ENCODE data around the gene OR5H14. TPM values are rescaled to one million over a fixed set of nuclear protein-coding genes. Genes with fewer than 3 reads are reported as not detected.
"Not testable (repeated sequence)": the region's sequence is repeated elsewhere in the genome, so short reads cannot be mapped to it uniquely, and the experiment has no call there.

The OR5H14 gene
- under 1 TPM in 1 of 5 donors, not detected in 4; 0.03 TPM for polyA plus RNA-seq (ENCODE audit: insufficient read depth in 1 of 5, insufficient read length in 5 of 5, low replicate concordance in 1 of 5)
- long read RNA-seq, donor 1 = 0 reads
- long read RNA-seq, donor 2 = 0 reads
- long read RNA-seq, donor 3 = 0 reads
- long read RNA-seq, donor 4 = 0 reads
- long read RNA-seq, donor 5 = 0 reads
- long read RNA-seq, donor 6 = 0 reads
- long read RNA-seq, donor 7 = 0 reads
- long read RNA-seq, donor 8 = 0 reads

DNA sequence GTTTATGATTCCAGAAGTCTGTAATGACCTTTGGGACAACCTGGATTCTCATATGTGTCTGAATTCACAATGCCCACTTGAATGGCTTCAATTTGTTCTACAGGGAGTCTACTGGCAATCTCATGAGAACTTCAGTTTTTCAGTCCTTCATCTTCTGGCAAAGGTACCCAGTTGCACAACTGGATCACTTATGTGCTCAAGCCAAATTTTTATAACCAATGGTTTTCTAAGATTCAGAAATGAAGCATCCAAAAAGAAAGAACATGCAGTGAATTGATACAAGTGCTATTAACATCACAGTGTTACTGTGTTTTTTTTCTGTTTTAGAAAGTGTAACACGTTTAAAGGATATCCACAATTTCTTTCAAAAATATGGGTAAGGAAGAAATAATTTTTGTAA, at the start of gene OR5H14:
OR5H14 (plus strand) TSS at position 301 of the 400 bp plus-strand sequence. CDS start 1,907 bp downstream, outside the sequence.
- no peak for DNase-seq

DNA sequence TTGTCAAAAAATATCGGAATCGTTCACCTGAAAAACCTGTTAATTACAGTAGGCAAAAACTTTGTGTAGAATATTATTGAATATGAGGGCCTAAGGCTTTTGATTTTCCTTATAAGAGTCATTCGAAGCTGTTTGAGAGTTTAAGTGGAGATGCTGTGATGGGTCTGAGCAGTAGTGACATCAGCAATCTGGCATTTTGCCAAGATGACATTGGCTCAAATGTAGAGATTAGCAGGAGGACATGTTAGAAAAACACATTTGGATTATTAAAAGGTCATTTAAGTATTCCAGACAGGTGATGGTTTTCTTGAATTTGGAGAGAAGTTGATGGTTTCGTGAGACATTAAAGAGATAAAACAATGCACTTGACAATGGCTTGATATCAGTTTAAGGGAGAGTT, 47.4 kb upstream of the OR5H14 start:
- no peak for DNase-seq

DNA sequence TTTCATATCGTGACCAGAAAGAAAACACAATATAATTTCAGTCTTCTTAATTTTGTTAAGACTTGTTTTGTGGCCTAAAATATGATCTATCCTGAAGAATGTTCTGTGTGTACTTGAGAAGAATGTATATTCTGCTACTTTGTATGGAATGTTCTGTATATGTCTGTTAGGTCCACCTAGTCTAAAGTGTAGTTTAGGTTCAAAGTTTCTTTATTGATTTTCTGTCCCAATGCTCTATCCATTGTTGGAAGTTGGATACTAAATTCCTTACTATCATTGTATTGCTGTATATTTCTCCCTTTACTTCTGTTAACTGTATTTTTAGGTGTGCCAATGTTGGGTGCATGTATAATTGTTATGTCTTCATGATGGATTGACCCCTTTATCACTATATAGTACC, 39.1 kb upstream of the OR5H14 start:
- no peak for DNase-seq

DNA sequence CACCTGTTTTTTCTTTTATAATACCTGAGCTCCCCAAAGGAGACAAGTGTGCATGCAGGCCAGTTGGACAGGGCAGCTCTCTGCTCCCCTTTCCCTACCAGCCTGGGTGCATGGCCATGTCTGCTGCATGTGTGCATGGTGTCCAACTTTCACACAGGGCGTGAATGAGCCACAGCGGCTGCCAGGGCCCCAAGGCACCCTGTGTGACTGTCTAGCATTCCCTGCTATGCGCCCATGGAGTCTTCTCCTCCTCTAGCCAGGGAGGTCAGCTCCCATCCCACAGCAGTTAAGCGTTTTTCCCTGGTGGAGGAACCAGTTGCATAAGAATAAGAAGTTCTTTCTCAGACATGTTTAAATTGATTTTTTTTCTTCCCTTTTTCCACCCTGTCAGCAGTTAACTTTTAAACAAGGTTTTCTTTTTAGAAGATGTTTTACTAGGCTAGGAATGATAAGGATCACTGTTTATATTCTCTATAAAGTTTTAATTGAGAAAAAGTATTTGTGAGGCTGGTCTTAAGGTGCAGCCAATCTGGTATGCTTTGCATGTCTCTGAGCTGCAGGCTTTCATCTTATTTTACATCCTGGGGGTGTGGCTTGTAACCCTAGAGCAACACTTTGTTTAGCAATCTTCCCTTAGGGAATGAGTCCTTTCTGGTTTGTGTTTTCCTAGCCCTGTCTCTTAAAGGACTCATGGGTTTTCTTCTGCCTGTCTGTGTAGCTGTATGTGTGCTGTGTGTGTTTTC, 37.3 kb upstream of the OR5H14 start:
- DNase-seq = no peak

DNA sequence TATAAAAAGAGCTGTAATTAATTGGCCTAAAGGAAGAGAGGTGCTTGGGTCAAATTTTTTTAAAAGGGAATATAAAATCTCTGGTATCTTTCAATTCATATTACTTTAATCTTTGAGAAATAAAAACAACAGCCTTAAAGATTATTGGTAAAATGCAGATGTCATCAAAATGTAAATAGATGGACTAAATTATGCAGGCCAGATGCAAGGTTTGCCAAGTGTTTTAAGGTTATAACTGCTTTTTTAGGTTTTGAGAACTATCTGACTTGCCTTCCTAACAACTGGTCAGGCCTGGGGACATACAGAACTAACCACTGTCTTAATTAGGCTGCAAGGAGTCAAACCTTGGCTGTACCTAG, 36.8 kb upstream of the OR5H14 start:
- DNase-seq = no peak

DNA sequence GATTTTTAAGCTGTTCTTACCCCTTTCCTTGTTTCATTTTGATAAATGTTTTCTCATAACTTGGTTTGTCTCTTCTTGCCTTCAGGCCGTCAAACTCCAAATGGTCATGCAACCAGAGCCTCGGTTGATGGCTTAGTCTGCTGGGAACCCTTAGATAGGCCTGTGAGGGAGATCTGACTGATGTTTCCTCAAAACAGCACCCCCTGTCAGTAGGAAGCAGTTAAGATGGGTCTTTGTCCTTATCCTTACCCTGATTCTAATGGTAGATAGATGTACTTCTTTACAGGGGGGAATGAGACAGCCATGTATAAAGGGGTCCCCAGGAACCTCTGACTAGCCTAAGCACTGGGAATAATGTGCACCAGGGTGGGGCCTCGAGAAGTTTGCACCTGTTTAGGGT, 33.0 kb upstream of the OR5H14 start:
- no peak for DNase-seq

DNA sequence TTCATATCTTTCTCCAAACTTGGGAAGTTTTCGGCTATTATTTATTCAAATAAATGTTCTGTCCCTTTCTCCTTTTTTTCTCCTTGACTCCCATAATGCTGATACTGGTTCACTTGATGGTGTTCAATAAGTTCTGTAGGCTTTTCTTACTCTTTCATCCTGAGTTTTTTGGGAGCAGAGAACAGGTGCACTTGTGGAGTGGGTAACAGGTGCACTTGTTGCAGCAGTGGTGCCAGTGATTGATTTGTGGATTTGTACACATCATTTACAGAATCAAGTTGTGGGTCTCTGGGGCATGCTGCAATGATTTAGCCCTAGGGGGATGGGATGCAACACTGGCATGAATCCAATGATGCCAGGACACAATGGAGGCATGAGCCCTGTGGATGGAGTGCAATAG, 31.6 kb upstream of the OR5H14 start:
- no peak for DNase-seq

DNA sequence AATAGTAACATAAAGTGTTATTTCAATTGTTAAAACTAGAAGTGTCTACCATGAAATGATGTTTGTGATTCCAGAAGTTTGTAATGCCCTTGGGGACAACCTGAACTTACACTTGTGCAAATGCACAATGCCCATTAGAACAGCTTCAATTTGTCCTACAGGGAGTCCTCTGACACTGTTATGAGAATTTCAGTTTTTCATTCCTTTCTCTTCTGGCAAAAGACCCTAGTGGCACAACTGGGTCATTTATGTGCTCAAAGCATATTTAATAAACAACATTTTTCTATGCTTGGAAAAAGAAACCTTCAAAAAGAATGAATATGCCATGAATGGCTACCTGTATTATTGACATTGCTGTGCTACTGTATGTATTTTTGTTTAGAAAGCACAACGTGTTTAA, 16.9 kb upstream of the OR5H14 start, which contains the start of gene OR5H1:
OR5H1 (plus strand) TSS at position 301 of the 400 bp plus-strand sequence. CDS start 1,977 bp downstream, outside the sequence.
- no peak for DNase-seq

DNA sequence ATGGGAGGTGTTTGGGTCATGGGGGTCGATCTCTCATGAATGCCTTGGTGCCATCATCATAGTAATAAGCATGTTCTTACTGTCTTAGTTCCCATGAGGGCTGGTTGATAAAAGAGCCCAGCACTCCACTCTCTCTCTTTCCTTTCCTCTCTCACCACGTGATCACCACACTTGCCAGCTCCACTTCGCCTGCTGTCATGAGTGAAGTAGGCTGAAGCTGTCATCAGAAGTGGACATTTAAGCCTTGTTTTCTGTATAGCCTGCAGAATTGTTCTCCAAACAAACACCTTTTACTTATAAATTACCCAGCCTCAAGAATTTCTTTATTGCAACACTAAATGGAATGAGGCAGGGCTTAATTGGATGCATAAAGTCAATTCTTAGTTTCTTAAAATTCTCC, 10.6 kb upstream of the OR5H14 start:
- DNase-seq = no peak

DNA sequence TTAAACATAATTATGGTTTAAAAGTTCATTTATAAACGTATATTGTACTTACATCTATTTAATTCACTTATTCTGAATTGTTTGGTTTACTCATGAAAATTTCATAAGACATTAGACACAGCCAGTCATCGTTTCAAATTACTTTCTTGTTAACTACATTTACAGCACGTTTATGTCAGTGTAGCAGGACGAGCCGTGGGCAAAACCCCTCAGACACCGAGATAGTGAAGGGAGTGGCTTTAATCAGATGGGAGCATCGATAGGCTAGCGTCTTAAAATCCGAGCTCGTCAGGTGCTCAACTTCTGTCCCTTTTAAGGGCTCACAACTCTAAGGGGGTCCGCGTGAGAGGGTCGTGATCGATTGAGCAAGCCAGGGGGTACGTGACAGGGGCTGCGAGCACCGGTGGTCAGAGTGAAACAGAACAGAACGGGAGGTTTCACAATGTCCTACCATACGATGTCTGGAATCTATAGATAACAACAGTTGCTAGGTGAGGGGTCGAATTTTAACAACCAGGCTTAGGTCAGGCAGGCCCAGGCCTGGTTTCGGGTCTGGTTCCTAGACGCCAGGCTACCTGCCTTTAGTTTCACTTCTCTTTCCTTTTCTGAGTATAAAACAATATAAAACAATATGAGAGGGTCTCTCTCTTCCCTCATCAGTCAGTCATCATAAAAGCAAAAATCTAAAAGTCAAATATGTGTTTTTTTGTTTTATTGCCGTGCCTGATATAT, 9.3 kb upstream of the OR5H14 start:
- not testable (repeated sequence) for DNase-seq

DNA sequence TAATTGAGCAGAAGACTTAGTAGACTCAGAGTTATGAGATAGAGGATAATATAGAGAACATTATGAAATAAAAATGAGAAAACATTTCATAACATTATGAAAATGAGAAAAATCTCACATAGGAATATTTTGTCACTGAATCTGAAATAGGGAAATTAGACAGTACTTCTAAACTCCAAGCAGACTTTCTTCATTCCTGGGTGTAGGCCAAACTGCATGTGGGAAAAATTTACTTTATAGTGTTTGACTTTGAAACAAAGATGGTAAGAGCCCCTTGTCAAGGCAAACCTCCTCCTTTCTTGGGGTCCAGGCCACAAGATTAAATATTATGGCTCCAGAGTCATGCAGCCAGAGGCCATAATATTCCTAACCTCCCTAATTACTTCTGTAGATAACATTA, 6.7 kb upstream of the OR5H14 start:
- DNase-seq = no peak

DNA sequence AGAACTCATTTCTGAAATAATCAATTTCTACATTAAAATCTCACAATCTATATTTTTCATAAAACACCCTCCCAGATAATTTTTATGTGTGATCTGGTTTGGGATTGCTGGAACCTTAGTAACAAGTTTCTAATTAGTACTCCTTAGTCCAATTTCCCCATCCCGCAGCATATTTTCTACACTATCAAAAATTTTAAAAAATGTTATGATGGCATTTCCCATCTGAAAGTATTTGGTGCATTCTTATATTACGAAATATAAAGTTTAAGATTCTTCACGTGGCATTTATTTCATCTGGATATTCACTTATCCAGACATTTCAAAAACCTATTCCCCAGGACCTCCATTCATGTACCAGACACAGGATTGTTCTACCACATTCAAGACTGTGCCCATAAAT, 1.5 kb downstream of the OR5H14 start:
- DNase-seq = no peak

DNA sequence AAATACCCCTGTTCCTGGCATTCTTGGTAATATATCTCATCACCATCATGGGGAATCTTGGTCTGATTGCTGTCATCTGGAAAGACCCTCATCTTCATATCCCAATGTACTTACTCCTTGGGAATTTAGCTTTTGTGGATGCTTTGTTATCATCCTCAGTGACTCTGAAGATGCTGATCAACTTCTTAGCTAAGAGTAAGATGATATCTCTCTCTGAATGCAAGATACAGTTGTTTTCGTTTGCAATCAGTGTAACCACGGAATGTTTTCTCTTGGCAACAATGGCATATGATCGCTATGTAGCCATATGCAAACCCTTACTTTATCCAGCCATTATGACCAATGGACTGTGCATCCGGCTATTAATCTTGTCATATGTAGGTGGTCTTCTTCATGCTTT, 2.2 kb downstream of the OR5H14 start:
- not testable (repeated sequence) for DNase-seq

DNA sequence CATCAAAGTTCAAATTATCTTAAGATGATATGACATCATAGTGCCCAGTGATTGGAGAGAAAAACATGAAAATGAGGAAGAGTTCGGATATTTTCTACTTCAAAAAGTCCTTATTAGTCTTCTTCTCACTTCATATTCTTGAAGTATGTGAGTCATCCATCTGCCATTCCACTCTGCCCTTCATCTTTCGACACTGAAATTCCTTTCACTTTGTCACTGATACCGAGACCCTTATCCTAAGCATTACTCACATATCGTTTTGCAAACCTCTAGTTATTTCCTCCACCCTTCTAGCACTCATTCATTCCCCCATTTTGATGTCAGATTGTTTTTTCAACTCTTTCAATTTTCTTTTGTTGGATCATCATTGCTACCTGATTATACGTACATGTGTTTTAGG, 4.0 kb downstream of the OR5H14 start:
- no peak for DNase-seq

DNA sequence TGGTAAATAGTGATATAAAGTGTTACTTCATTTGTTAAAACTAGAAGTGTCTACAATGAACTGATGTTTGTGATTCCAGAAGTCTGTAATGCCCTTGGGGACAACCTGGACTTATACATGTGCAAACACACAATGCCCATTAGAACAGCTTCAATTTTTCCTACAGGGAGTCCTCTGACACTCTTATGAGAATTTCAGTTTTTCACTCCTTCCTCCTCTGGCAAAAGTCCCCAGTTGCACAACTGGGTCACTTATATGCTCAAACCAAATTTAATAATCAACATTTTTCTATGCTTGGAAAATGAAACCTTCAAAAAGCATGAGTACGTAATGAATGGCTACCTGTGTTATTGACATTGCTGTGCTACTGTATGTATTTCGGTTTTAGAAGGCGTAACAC, 19.1 kb downstream of the OR5H14 start, which contains the start of gene OR5H15:
OR5H15 (plus strand) TSS at position 301 of the 400 bp plus-strand sequence. CDS start 2,004 bp downstream, outside the sequence.
- no peak for DNase-seq

DNA sequence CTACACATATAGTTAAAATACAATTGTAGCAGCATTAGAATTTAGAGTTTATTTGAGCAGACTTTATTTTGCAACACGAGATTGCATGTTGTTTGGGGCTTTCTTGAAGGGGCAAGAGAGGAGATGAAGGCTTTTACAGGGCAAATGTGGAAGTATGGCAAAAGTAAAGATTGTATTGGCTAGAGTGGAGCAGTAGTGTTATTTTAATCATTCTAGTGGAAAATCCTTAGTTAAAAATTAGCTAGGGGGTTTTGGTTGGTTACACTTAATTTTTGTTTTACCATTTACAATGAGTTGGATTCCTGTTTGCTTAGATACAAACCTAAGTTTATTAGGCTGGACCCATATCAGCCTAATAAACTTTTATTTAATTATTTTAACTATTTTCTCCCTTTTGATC, 23.8 kb downstream of the OR5H14 start:
- no peak for DNase-seq

DNA sequence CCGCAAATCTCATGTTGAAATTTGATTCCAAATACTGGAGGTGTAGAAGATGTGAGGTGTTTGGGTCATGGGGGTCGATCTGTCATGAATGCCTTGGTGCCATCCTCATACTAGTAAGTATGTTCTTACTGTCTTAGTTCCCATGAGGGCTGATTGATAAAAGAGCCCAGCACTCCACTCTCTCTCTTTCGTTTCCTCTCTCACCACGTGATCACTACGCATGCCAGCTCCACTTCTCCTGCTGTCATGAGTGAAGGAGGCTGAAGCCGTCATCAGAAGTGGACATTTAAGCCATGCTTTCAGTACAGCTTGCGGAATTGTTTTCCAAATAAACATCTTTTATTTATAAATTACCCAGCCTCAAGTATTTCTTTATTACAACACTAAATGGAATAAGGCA, 25.3 kb downstream of the OR5H14 start:
- DNase-seq = no peak

DNA sequence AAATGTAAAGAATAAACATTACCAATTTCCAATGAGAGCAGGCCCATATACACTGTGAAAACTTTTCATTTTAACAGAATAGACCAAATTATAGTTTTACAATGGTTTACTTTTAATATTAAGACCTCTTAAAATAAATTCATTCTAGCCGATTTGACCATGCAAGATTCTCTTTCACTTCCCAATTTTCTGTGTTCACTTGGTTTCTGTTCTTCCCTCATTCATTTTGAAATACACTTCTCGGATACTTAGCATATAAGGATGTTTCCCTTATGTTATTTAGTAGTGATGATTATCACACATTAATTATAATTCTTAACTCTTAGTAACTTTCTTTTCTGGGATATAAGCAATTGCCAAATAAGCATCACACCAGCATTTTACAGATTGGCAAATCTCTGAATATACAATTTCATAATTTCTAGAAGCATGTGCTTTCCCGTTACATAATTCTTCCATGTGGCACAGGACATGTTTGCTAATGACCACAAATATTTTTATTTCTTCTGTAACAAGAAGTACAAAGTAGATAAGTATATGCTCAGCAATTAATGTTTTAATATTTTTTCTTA, 33.1 kb downstream of the OR5H14 start:
- no peak for DNase-seq

DNA sequence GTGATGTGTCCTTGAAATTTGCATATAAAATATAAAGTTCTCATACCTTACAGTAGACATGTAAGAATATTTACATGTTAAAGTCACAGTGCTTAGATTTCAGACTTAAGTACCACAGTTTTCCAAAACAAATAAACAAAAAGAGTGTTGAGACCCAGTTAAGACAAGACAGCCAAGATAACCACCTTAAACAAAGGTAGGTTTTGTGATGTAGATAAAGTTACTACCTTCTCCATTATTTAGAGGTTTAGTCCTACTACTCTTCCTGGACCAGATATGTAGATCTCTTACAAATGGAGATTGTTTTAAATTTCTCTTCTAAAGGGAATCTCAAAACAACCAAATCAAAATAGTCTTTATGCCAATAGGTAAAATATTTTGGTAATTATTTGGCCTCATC, 34.9 kb downstream of the OR5H14 start:
- DNase-seq = no peak

DNA sequence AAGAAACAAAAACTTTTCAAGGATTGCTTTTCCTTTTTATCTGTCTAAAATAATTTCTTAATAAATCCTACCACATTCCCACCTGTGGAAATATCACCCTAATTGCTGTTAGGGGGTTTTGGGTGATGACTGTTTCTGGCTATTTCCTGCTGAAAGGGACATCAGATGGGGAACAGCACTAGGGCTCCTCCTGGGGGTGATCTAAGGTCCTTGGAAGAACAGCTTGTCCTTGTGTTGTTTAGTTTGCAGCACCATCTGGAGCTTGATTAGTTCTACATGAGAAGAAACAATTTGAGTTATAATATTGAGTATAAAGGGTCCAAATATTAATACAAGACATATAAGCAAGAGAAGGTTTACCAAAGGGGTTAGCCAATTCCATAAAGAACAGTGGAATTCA, 37.9 kb downstream of the OR5H14 start:
- no peak for DNase-seq

DNA sequence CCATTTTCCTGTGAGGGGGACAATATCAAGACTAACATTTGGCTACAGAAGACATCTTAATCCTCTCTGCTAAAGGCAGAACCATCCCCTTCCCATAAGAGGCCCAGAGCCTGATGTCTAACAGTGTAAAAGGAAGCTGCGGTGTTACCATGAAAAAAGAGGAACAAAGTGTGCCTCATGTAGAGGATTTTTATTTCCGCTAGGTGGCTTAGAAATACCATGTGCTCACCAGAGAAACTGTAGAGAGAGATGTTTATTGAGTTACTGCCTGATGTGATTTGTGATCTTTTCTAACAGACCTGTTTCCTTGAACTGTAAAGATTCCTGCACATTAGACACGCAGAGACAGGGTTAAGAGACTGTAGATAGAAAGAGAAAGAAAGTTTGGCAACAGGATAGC, 41.3 kb downstream of the OR5H14 start:
- DNase-seq = no peak

DNA sequence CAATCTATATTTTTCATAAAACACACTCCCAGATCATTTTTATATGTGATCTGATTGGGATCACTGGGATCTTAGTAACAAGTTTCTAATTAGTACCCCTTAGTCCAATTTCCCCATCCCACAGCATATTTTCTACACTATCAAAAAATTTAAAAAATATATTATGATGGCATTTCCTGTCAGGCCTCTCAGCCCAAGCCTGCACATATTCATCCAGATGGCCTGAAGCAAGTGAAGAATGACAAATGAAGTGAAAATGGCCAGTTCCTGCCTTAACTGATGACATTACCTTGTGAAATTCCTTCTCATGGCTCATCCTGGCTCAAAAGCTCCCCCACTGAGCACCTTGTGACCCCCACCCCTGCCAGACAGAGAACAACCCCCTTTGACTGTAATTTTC, 43.6 kb downstream of the OR5H14 start:
- DNase-seq = not testable (repeated sequence)

Measured in right lung (tissue), 10 donors.